HG03280 (cell line): ENCODE data around the gene YBX2.
"Not testable (repeated sequence)": the region's sequence is repeated elsewhere in the genome, so short reads cannot be mapped to it uniquely, and the experiment has no call there.

Source experiments
- ATAC-seq: cut with Tn5 transposase; IDR thresholded peaks from one replicate; pipeline ENCODE4 v1.9.1; 2021; ENCODE audit warnings: mild to moderate bottlenecking, moderate library complexity; ENCODE audit not compliant: unreplicated experiment

The YBX2 gene

DNA sequence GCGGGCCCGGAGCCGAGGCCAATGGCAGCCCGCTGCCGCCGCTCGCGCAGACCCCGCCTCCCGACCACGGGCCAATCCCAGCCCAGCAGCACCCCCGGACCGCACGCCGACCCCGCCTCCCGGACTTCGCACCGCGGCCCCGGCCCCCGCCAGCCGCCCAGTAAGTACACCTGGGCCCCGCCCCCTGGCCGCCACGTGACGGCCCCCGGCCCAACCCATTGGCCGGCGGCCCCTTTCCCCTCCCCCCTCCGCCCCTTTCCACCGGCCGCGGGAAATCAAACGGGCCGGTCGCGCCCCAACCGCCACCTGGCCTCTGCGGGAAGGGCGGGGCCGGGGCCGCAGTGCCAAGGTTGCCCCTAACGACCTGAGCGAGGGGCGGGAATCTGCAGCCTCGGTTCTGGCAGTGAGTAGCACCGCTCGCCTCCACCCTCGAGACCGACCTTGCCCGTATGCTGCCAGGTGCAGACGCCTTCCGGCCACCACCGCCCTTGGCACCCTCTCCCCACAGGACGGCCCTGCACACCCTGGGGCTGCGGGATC lies at the start of gene YBX2:
Gene YBX2, minus strand, starts transcription at position 26 of the 540 bp plus-strand sequence. CDS start 139 bp downstream, outside the sequence.
- ATAC-seq: peak; percentile 53

DNA sequence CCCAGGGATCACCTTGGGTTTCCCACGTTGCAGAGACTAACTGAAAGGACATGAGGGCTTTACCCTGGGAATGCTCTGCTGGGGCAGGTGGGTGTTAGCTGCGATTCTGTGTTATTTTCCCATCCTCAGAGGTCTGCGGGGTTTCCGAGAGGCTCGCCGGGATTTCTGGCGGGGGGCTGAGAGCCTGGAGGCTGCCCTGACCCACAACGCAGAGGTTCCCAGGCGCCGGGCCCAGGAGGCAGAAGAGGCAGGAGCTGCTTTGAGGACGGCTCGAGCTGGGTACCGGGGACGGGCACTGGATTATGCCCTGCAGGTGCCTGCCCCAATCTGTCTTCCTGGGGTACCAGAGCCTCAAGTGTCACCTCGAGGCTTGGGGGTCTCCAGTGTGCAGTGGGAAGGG lies 48.8 kb upstream of the YBX2 start:
- ATAC-seq: no peak

DNA sequence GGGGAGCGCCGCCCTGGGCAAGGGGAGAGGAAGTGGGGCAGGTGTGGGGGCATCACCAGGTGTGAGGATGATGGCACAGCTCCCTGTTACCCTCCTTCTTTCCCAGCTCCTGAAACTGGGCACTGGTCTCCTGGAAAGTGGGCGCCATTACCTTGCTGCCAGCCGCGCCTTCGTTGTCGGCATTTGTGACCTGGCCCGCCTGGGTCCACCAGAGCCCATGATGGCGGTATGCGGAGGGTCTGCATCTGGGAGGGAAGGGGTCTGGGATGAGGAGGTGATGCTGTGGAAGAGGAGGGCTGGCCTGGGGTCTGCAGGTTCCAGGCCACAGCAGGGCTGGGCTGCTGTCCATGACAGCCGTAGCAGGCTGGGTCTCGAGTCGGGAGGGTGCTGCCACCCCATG lies 47.4 kb upstream of the YBX2 start:
- ATAC-seq: no peak

DNA sequence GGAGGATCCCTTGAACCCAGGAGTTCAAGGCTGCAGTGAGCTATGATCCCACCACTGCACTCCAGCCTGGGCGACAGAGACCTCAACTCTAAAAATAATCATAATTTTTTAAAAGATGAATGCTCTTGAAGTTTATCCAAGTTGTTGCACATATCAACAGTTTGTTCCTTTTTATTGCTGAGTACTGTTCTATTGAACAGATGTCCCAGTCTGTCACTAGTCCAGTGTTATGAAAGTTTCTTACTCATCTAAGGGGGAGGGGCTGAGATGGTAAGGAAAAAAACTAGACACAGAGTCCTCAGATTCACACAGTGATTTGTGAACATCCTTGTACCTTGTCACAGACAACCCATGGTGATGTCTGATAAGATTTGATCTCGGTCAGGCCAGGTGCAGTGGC lies 45.7 kb upstream of the YBX2 start:
- no peak for ATAC-seq

DNA sequence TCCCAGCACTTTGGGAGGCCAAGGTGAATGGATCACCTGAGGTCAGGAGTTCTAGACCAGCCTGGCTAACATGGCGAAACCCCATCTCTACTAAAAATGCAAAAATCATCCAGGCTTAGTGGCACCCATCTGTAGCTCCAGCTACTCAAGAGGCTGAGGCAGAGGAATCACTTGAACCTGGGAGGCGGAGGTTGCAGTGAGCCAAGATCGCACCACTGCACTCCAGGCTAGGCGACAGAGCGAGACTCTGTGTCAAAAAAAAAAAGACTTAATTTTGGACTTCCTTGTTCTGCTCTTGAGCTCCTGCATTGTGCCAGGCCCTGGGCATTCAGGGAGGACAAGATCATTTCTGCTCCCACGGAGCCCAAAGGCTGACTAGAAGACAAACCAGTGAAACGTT lies 43.2 kb upstream of the YBX2 start:
- ATAC-seq: not testable (repeated sequence)

DNA sequence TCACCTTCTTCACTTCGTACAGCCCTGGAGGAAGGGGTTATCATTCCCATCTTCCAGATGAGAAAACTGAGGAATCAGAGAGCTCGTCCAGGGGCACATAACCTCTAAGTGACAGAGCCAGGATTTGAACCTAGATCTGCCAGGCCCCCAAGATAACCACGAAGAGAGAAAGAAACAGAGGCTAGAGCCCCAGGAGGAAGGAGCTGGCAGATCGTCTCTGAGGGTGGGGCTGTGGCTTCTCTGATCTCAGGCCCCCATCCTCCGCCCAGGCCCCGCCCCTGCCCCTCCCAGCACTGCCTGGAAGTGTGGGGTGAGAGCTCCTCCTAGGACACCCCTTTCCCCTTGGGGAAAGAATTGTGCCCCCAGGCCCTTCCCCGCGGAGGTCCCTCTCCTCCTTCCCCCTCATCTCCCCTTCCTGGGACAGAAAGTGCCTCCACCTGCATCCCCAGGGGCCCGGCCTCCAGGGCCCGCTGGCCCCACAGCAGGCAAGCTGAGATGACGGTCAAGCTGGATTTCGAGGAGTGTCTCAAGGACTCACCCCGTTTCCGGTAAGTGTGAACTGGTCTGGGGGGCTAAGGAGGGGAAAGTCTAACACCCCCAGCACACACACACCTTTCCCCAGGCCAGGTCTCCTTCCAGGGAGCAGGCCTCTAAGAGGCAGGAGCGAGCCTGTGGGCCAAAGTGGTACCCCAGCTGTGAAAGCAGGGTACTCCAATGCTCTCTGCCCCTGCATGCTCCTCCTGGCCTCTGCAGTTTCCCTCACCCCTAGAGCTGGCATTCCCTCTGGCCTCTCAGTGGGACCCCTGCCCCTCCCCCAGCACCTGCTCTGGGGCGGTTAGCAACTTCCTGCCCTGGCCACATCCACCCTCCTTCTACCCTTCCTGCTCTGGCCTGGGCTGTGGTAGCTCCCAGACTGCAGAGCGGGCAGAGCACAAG lies 42.1 kb upstream of the YBX2 start, which contains the start of gene ACAP1:
Gene ACAP1, plus strand, starts transcription at position 290 of the 936 bp plus-strand sequence. Its CDS starts 206 bp downstream, at position 496.
- peak; percentile 68 for ATAC-seq

DNA sequence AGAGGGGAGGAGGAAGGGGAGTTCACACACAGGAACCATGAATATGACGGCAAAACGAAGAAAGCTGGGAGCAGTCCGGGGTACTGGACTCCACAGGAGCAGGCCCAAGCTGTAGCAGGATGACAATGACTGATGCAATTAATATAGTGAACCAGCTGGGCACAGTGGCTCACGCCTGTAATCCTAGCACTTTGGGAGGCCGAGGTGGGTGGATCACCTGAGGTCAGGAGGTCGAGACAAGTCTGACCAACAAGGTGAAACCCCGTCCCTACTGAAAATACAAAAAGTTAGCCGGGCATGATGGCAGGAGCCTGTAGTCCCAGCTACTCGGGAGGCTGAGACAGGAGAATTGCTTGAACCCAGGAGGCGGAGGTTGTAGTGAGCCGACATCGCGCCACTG lies 41.3 kb upstream of the YBX2 start:
- not testable (repeated sequence) for ATAC-seq

DNA sequence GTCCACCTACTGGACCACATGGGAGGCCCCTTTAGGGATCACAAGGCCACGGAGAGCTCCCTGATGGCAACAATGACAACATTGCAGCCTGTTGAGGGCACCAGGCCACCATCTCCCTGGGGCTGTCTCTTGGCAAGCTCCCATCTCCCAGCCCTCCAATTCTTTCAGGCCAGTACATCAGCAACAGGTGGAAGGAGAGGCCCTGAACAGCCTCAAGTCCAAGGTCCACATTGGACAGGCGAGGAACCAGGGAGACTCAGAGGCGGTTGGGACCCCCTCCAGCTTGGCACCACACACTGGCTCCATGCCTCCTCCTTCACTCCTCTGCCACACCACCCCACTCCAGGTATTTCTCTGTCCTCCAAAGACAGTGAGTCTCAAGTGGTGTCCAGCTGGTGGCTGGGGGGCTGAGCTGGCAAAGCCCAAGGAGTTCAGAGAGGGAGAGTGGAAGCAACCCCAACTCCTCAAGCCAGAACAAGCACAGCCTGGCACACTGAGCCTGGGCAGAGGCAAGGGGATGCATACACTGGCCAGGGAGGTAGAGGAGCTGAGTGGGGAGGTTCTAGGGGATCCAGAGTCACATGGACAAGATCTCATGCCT lies 40.6 kb upstream of the YBX2 start:
- no peak for ATAC-seq

DNA sequence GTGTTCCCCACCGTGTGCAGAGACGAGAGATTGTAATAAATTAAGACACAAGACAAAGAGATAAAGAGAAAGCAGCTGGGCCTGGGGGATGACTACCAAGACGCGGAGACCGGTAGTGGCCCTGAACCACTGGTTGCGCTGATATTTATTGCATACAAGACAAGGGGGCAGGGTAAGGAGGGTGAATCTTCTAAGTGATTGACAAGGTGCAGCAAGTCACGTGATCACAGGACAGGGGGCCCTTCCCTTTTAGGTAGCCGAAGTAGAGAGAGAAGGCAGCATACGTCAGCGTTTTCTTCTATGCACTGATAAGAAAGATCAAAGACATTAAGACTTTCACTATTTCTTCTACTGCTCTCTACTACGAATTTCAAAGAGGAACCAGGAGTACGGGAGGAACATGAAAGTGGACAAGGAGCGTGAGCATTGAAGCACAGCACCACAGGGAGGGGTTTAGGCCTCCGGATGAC lies 38.2 kb upstream of the YBX2 start:
- ATAC-seq: not testable (repeated sequence)

DNA sequence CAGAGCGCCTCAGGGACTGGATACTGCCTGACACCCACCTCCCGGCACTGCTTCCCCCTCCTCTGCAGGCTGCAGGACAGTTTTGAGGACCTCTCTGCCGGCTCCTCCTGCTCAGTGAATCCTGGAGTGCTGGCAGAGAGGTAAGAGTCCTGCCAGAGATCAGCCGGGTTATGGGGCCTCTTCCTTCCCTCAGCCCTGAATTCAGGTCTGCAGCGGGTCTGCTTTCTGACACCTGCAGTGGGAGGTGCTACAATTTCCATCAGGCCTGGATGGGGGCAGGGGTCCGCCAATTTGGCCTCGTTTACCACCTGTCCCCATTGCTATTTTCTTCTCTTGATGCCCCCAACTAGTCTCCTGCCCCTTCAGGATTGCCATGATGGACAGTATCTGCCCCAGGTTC lies 37.7 kb upstream of the YBX2 start:
- no peak for ATAC-seq

DNA sequence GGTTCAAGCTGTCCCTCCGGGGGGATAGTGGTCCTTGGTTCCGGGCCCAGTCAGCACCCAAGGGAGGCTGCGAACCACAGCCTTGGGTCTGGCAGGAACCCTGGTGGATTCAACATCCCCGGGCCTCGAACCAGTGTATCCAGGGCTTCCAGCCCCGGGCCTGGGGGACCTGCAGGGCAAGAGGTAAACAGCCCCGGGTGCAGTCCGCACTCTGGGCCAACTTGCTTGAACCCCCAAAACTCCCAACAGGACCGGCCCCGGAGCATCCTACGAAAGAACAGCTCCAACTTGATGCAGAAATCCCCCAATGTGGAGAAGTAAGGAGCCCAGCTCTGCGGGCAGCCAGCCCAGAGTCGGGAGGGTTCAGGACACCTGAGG lies 36.2 kb upstream of the YBX2 start:
- ATAC-seq: no peak

DNA sequence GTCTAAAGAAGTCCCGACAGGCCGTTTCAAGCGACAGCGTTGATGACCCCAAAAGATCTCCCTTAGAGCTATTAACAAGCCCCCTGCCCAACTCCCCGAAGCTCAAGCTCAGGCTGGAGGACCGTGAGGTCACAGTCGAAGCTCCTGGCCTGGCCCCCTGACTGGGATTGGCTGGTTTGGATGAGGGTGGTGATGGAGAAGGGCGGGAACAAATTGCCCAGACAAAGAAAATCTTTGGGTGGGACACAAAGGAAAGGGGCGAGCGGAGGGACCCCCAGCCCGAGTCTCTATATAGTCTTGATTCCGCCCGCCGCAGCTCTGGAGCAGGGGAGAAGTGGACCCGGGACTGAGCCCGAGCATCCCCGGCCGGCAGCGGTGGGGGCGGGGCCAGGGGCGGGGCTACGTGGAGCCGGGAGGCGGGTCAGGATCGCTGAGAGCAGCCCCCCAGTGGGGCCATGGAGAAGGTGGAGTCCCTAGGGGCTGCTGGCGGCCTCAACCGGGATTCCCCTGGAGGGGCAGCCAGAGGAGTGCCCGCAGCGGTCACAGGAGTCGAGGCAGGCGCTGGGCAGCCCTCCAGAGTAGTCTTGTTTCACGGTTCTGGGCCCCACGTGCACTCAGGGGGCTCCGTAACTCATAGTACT lies 35.7 kb upstream of the YBX2 start:
- peak; percentile 41 for ATAC-seq

DNA sequence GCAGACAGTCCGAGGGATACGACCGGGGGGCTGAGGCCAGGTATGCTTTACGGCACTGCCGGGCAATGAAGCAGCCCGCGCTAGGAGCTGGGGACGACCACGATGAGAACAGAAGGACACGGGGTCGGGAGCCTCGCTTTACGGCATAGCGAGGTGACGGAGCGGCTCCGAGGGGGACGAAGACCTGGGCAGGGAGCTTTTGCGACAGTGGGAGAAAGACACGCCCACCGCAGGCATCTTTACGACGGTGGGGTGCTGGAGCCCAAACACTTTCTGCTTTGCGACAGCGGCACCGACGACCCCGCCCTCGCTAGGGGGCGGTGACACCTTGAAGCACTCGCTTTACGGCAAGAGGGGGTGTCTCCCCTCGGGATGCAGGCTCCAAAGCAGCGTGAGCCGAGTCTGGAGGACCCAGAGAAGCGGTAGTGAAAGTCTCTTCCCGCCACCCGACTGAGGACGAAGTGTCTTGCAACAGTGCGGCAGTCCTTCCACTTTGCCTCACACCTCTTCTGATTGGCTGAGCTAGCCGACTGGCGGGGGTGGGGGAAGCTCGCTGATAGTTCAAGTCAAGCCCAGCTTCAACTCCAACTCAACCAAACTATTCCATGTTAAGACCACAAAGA lies 35.0 kb upstream of the YBX2 start:
- ATAC-seq: peak; percentile 68

DNA sequence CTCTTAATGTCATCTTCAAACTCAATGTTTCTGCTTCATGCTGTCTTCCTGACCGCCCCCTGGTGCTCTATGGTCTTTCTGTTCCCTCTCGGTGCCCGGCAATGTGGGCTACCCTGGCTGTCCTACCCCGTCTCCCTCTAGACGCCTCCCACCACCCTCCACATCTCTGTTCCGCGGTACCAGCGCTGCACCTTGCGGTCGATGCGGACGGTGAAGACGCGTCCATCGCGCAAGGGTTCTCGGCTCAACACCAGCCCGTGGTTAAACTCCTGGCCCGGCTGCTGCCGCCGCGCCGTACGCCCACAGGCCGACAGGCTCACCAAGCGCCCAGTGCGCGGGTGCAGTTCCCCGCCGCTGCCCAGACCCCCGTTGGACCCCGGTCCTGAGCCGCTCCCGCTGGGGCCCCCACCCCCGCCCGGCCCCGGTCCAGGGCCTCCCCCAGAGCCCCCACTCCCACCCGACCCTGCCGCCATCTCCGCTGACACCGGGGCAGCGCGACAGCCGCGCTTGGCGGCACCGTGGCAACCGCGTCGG lies 34.5 kb upstream of the YBX2 start, which contains the start of gene NEURL4:
Gene NEURL4, minus strand, starts transcription at position 496 of the 534 bp plus-strand sequence. Its CDS starts 23 bp downstream, at position 473.
- ATAC-seq: peak; percentile 4

DNA sequence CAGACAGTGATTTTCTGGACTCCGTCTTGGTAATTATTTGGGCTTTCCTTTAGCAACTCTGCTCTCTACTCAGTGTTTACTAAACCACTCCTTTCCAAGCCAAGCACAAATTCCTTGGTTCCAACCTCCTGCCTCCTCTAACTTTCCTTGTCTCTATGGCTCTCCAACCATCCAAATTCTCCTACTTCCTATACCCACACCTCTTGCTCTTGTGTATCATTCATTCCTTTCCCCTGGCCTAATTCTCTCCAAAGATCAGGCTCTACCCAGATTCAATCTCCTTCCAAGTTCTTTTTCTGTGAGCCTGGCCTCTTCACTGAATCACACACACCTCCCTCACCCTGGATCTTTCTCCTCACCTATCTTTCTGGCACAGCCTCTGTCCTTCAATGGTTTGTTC lies 33.6 kb upstream of the YBX2 start:
- ATAC-seq: no peak

DNA sequence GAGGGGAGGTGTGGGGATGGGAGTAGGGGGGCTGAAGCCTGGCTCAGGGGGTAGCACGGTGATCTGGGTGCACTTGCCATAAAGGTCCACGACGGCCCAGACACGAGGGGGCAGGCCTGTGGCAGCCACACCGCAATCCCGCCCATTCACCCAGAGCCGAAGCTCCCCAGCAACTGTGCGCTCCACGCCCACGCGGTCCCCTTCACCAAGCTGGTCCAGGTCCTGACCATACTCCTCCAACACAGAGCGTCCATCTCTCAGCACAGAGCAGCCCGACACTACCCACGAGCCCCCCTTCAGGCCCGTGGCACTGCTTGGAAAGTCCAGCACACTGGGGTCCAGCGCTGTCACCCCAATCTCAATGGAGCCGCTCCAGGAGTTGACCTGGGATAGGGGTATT lies 33.1 kb upstream of the YBX2 start:
- ATAC-seq: no peak

DNA sequence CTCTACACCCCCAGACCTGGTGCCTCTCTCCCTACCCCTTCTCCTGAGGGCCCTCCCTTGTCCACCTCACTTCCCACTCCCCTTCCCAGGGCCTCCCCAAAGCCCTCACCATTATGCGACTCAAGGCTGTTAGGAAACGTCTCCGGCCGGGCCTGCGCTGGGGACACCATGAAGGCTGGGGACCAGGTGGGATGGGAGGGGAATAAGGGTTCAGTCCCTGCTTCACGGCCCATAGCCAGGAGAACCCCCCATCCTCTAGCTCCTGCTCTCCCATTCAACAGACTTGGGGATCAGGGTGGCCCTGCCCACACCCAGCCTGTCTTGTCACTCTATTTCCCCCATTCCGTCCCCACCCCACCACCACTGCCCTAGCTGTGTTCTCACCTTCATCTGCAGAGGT lies 32.6 kb upstream of the YBX2 start:
- no peak for ATAC-seq

DNA sequence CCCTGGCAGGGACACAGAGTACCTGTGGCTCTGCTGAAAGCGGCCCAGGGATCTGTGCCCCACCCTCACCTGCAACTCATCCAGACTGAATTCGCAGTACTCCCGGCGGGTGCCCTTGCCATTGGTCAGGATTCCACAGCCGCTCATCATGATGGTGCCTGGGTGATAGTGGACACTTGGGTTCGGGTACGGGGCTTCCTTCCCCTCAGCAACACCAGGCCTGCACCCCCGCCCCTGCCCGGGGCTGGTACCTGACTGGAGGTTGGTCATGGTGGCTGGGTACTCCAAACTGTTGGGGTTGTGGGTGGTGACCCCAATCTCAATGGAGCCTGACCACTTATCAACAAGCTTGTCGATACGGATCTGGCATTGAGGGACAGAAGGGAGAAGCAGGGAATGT lies 31.7 kb upstream of the YBX2 start:
- ATAC-seq: no peak

DNA sequence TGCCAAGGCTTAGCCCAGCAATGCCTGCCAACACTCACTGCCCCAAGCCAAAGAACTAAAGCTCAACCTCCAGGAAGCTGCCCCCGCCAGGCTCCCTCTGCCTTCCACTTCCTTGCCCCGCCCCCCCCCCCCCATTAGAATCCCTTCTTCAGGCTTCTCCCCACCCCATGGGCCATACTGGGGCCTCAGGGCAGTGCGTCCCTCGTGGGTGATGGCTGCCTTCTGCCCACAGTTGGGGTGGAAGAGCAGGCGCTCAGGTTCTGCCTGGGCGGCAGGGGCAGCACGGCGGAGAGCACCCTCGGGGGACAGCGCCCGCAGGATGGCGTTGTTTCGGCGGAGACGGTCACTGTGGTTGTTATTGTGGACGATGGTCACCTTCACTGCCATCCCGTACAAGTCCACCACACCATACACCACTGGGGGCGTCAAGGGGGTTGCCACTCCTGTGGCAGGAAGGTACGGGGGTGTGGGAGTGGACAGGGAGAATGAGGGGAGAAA lies 30.6 kb upstream of the YBX2 start:
- ATAC-seq: no peak

DNA sequence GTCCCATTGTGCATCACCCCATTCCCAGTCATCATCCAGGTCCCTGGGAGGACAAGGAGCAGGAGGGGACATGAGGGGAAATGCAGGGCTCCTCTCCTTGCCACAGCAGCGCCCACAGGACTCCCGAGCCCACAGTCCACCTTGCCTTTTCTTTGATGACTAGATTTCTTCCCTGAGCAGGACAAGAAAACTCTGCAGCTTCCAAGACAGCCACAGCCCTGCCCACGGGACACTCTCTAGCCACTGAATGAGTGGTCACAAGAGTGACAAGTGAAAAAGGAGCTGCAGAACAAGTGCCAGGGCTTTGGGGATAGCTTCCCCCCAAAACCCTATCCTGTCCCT lies 30.0 kb upstream of the YBX2 start:
- no peak for ATAC-seq
